Activated CD4-positive, alpha-beta T cell treated with anti-CD3 and anti-CD28 coated beads, Interleukin-2, Interleukin-4, amounts not matched to agents 100 ng/mL and 50 ng/mL, durations not matched to agents 16 hours and 8 hours (primary cell): ENCODE results near the gene EBLN2.

Source experiments
- DNase-seq: peaks from one replicate; pipeline ENCODE4 v3.0.0-alpha.2; 2020; ENCODE audit warnings: low spot score

EBLN2 gene

GRCh38 chr3:73107676-73108187, 46.3 kb downstream of the EBLN2 start:
- no peak for DNase-seq

GRCh38 chr3:73108750-73109149, 47.3 kb downstream of the EBLN2 start:
- DNase-seq: no peak

- DNase-seq: no peak
Observed at GRCh38 chr3:73110530-73110929, 49.1 kb downstream of the EBLN2 start.
